ENCODE measurements around the gene INPP4B. TPM values are rescaled to one million over a fixed set of nuclear protein-coding genes. Genes with fewer than 3 reads are reported as not detected.

The INPP4B gene
- total RNA-seq, 2 donors from 2014 or later = 10.0 to 14.1 TPM

GRCh38 chr4:142098900-142099545 is 747.1 kb downstream of the INPP4B start:
- Histone ChIP-seq H3K9ac (ENCODE audit: low read depth in 2 of 2, low read length in 2 of 2) (no peak overlapping the region), H3K9me3 (no peaks in the 10 kb centered on the region), H3K4me3 (no peak overlapping the region), H3K4me1 (no peaks in the 10 kb centered on the region), H3K36me3 (no peaks in the 10 kb centered on the region), H3K27ac (no peak overlapping the region), H3K27me3 (no peaks in the 10 kb centered on the region)
- TF ChIP-seq CTCF (IDR thresholded peaks at IDR 0.05) = no peak
- DNase-seq = no peak
- intact Hi-C loops (cut with DNase I) = no loop called here

GRCh38 chr4:142098380-142098779 is 747.7 kb downstream of the INPP4B start:
- no peak overlapping the region for H3K4me3 ChIP-seq
- TF ChIP-seq CTCF (IDR thresholded peaks at IDR 0.05) = no peak
- DNase-seq = no peak
- H3K9me3 ChIP-seq = no peaks in the 10 kb centered on the region
- no peaks in the 10 kb centered on the region for H3K27me3 ChIP-seq
- no peak overlapping the region for H3K9ac ChIP-seq (ENCODE audit: low read depth in 2 of 2, low read length in 2 of 2)
- no peaks in the 10 kb centered on the region for H3K4me1 ChIP-seq
- intact Hi-C loops (cut with DNase I) = no loop called here
- H3K27ac ChIP-seq = no peak overlapping the region
- no peaks in the 10 kb centered on the region for H3K36me3 ChIP-seq

- no peak overlapping the region for H3K27ac ChIP-seq
- DNase-seq = no peak
- no peak for TF ChIP-seq CTCF (IDR thresholded peaks at IDR 0.05)
- no peaks in the 10 kb centered on the region for H3K36me3 ChIP-seq
- H3K9ac ChIP-seq (ENCODE audit: low read depth in 2 of 2, low read length in 2 of 2) = no peak overlapping the region
- no peak overlapping the region for H3K4me3 ChIP-seq
- no peaks in the 10 kb centered on the region for H3K9me3 ChIP-seq
- no peaks in the 10 kb centered on the region for H3K4me1 ChIP-seq
- H3K27me3 ChIP-seq = no peaks in the 10 kb centered on the region
- intact Hi-C loops (cut with DNase I) = no loop called here
Observed at GRCh38 chr4:142097015-142097414, 749.1 kb downstream of the INPP4B start.

- H3K9me3 ChIP-seq = no peaks in the 10 kb centered on the region
- no peaks in the 10 kb centered on the region for H3K27me3 ChIP-seq
- no peak overlapping the region for H3K27ac ChIP-seq
- H3K36me3 ChIP-seq = no peaks in the 10 kb centered on the region
- no peaks in the 10 kb centered on the region for H3K4me1 ChIP-seq
- H3K4me3 ChIP-seq = no peak overlapping the region
- no peak for TF ChIP-seq CTCF (IDR thresholded peaks at IDR 0.05)
- H3K9ac ChIP-seq (ENCODE audit: low read depth in 2 of 2, low read length in 2 of 2) = no peak overlapping the region
- intact Hi-C loops (cut with DNase I) = no loop called here
- no peak for DNase-seq
Observed at GRCh38 chr4:142095886-142096605, 750.1 kb downstream of the INPP4B start.

GRCh38 chr4:142092941-142093340 is 753.2 kb downstream of the INPP4B start:
- no peak for TF ChIP-seq CTCF (IDR thresholded peaks at IDR 0.05)
- no peaks in the 10 kb centered on the region for H3K27me3 ChIP-seq
- H3K4me3 ChIP-seq = no peak overlapping the region
- no peaks in the 10 kb centered on the region for H3K4me1 ChIP-seq
- H3K9me3 ChIP-seq = no peaks in the 10 kb centered on the region
- no peak overlapping the region for H3K9ac ChIP-seq (ENCODE audit: low read depth in 2 of 2, low read length in 2 of 2)
- H3K27ac ChIP-seq = no peak overlapping the region
- intact Hi-C loops (cut with DNase I) = no loop called here
- no peaks in the 10 kb centered on the region for H3K36me3 ChIP-seq
- no peak for DNase-seq

All from colonic mucosa (tissue), 4 donors.